Measurements from ENCODE around the gene HYAL4. TPM values are rescaled to one million over a fixed set of nuclear protein-coding genes. Genes with fewer than 3 reads are reported as not detected.
"Not testable (repeated sequence)": the region's sequence is repeated elsewhere in the genome, so short reads cannot be mapped to it uniquely, and the experiment has no call there.

Gene HYAL4
- total RNA-seq, 1 donor, result not detected

- no peak for TF ChIP-seq CTCF (IDR thresholded peaks at IDR 0.05; ENCODE audit: insufficient read depth, low read length)
- DNase-seq (ENCODE audit: low read depth), result no peak
- H3K4me3 ChIP-seq (ENCODE audit: low read depth, low read length), result no peak overlapping the region
Observed at GRCh38 chr7:123805287-123805686, 39.7 kb upstream of the HYAL4 start.

- H3K4me3 ChIP-seq (ENCODE audit: low read depth, low read length), result no peak overlapping the region
- DNase-seq (ENCODE audit: low read depth), result no peak
- TF ChIP-seq CTCF (IDR thresholded peaks at IDR 0.05; ENCODE audit: insufficient read depth, low read length), result no peak
Observed at GRCh38 chr7:123809471-123809870, 35.5 kb upstream of the HYAL4 start.

- no peak overlapping the region for H3K4me3 ChIP-seq (ENCODE audit: low read depth, low read length)
- peak; percentile 48 for DNase-seq (ENCODE audit: low read depth)
- TF ChIP-seq CTCF (IDR thresholded peaks at IDR 0.05; ENCODE audit: insufficient read depth, low read length), result no peak
Observed at GRCh38 chr7:123811056-123811455, 33.9 kb upstream of the HYAL4 start.

DNA sequence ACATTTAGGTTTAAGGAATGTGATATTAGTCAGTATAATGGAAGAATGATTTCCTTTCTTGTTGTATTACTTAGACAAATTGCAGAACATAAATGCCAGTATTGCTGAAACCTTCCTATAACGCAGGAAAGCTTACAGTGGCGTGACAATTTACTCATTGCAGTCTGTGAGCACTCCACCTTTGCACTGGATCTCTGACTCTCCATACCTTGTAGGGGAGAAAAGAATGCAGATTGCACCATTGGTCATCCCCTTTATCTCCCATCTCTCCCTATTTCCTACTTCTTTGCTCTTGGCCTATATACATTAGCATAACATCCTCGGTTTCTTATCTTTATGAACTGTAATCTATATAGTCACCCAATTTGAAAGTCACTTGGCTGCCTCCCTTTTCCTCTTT, 28.1 kb upstream of the HYAL4 start:
- DNase-seq (ENCODE audit: low read depth), result no peak
- no peak for TF ChIP-seq CTCF (IDR thresholded peaks at IDR 0.05; ENCODE audit: insufficient read depth, low read length)
- H3K4me3 ChIP-seq (ENCODE audit: low read depth, low read length), result no peak overlapping the region

DNA sequence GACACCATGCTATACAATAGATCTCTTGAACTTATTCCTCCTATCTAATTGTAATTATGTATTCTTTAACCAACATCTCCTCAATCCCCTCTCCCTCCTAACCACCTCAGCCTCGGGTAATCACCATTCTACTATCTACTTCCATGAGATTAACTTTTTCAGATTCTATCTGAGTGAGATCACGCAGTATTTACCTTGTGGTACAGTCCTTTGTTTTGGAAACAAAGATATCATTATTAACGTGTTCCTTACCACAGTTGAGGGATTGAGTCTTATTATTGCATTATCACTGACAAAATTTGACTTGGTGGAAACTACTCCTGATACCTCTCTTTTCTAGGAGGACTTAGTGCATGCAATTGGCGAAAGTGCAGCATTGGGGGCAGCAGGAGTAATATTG, 26.0 kb upstream of the HYAL4 start:
- no peak for DNase-seq (ENCODE audit: low read depth)
- no peak overlapping the region for H3K4me3 ChIP-seq (ENCODE audit: low read depth, low read length)
- no peak for TF ChIP-seq CTCF (IDR thresholded peaks at IDR 0.05; ENCODE audit: insufficient read depth, low read length)

DNA sequence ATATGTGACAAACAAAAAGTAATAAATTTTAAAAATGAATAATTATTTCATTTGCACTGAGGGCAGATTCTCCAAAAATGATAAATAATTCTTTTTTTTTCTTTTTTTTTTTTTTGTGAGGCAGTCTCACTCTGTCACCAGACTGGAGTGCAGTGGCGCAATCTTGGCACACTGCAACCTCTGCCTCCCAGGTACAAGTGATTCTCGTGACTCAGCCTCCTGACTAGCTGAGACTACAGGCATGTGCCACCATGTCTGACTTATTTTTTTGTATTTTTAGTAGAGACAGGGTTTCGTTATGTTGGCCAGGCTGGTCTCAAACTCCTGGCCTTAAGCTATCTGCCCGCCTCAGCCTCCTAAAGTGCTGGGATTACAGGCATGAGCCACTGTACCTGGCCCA, 25.2 kb upstream of the HYAL4 start:
- H3K4me3 ChIP-seq (ENCODE audit: low read depth, low read length); DNase-seq (ENCODE audit: low read depth): not testable (repeated sequence)

DNA sequence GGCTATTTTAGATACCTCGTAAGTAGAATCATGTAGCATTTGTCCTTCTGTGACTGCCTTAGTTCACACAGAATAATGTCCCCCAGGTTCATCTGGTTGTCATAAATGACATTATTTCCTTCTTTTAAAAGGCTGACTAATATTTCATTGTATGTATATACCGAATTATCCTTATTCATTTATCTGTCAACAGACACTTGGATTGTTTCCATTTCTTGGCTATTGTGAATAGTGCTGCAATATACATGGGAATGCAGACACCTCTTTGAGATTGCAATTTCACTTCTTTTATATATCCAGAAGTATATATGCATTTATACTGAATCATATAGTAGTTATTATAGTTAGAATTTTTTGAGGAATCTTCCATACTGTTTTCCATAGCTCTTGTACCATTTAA, 24.1 kb upstream of the HYAL4 start:
- no peak overlapping the region for H3K4me3 ChIP-seq (ENCODE audit: low read depth, low read length)
- DNase-seq (ENCODE audit: low read depth), result no peak
- TF ChIP-seq CTCF (IDR thresholded peaks at IDR 0.05; ENCODE audit: insufficient read depth, low read length), result no peak
